Measurements from ENCODE around the gene NPTX1.

The NPTX1 gene

GRCh38 chr17:80431246-80432195 lies 44.9 kb downstream of the NPTX1 start:
- Histone ChIP-seq H3K4me3 (ENCODE audit: low read depth, low read length) (no peak overlapping the region), H3K36me3 (replicated peaks) (no peaks in the 10 kb centered on the region), H3K27me3 (replicated peaks) (no peaks in the 10 kb centered on the region), H3K27ac (no peak overlapping the region)
- TF ChIP-seq, protein P1, sequence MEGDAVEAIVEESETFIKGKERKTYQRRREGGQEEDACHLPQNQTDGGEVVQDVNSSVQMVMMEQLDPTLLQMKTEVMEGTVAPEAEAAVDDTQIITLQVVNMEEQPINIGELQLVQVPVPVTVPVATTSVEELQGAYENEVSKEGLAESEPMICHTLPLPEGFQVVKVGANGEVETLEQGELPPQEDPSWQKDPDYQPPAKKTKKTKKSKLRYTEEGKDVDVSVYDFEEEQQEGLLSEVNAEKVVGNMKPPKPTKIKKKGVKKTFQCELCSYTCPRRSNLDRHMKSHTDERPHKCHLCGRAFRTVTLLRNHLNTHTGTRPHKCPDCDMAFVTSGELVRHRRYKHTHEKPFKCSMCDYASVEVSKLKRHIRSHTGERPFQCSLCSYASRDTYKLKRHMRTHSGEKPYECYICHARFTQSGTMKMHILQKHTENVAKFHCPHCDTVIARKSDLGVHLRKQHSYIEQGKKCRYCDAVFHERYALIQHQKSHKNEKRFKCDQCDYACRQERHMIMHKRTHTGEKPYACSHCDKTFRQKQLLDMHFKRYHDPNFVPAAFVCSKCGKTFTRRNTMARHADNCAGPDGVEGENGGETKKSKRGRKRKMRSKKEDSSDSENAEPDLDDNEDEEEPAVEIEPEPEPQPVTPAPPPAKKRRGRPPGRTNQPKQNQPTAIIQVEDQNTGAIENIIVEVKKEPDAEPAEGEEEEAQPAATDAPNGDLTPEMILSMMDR (IDR thresholded peaks at IDR 0.05; ENCODE audit: low read depth, low read length, missing control alignments), result no peak
- DNase-seq, result no peak
- in situ Hi-C loops (cut with HindIII; ENCODE audit: low pct_ligation_motif_present, low sequenced_read_pairs), result loop anchor here (25.0 kb wide), 1 partner anchor 431 kb away; no protein-coding TSS in a partner anchor

- no peaks in the 10 kb centered on the region for H3K27me3 ChIP-seq (replicated peaks)
- TF ChIP-seq, protein P1 (IDR thresholded peaks at IDR 0.05; ENCODE audit: low read depth, low read length, missing control alignments), result no peak
- in situ Hi-C loops (cut with HindIII; ENCODE audit: low pct_ligation_motif_present, low sequenced_read_pairs), result loop anchor here (25.0 kb wide), 1 partner anchor 432 kb away; no protein-coding TSS in a partner anchor
- H3K36me3 ChIP-seq (replicated peaks), result no peaks in the 10 kb centered on the region
- no peak overlapping the region for H3K4me3 ChIP-seq (ENCODE audit: low read depth, low read length)
- H3K27ac ChIP-seq, result no peak overlapping the region
- DNase-seq, result no peak
Measured at GRCh38 chr17:80430446-80431245, 45.8 kb downstream of the NPTX1 start.

- DNase-seq, result no peak
- Histone ChIP-seq H3K27ac (no peak overlapping the region), H3K36me3 (replicated peaks) (no peaks in the 10 kb centered on the region), H3K4me3 (ENCODE audit: low read depth, low read length) (no peak overlapping the region), H3K27me3 (replicated peaks) (no peaks in the 10 kb centered on the region)
- in situ Hi-C loops (cut with HindIII; ENCODE audit: low pct_ligation_motif_present, low sequenced_read_pairs), result loop anchor here (25.0 kb wide), 1 partner anchor 433 kb away; no protein-coding TSS in a partner anchor
- TF ChIP-seq, protein P1 (IDR thresholded peaks at IDR 0.05; ENCODE audit: low read depth, low read length, missing control alignments), result no peak
Measured at GRCh38 chr17:80429356-80430275, 46.8 kb downstream of the NPTX1 start.

DNA sequence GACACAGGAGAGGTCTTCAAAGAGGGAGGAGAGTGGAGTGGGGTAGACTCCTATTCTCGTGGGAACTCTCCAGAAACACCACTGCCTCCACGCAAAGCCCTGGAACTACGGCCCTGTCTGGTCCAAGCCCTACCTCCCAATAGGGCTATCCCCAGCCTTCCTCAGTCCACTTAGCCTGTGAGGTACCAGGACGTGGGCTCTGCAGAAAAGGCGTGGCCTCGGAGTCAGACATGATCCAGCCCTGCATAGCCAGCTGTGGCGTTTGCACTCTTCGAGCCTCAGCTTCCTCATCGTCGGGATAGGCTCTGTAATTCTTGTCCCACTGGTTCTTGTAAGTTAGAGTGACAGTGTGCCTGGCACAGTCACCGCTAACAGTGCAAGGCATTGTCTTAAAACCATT lies 47.6 kb downstream of the NPTX1 start:
- Histone ChIP-seq H3K4me3 (ENCODE audit: low read depth, low read length) (no peak overlapping the region), H3K36me3 (replicated peaks) (no peaks in the 10 kb centered on the region), H3K27me3 (replicated peaks) (no peaks in the 10 kb centered on the region), H3K27ac (no peak overlapping the region)
- DNase-seq, result no peak
- TF ChIP-seq, protein P1 (IDR thresholded peaks at IDR 0.05; ENCODE audit: low read depth, low read length, missing control alignments), result no peak
- in situ Hi-C loops (cut with HindIII; ENCODE audit: low pct_ligation_motif_present, low sequenced_read_pairs), result loop anchor here (25.0 kb wide), 1 partner anchor 434 kb away; no protein-coding TSS in a partner anchor

- H3K36me3 ChIP-seq (replicated peaks), result no peaks in the 10 kb centered on the region
- DNase-seq, result no peak
- H3K27ac ChIP-seq, result no peak overlapping the region
- in situ Hi-C loops (cut with HindIII; ENCODE audit: low pct_ligation_motif_present, low sequenced_read_pairs), result loop anchor here (25.0 kb wide), 1 partner anchor 434 kb away; no protein-coding TSS in a partner anchor
- no peaks in the 10 kb centered on the region for H3K27me3 ChIP-seq (replicated peaks)
- H3K4me3 ChIP-seq (ENCODE audit: low read depth, low read length), result no peak overlapping the region
- TF ChIP-seq, protein P1 (IDR thresholded peaks at IDR 0.05; ENCODE audit: low read depth, low read length, missing control alignments), result no peak
Measured at GRCh38 chr17:80428363-80428762, 48.0 kb downstream of the NPTX1 start.

All from brain microvascular endothelial cell (primary cell).